Effector memory CD8-positive, alpha-beta T cell (primary cell): ENCODE measurements around the gene VPS51.

ENCODE experiments used
- ATAC-seq: fragments of 150-1000 bp; cut with Tn5 transposase; replicated peaks from 2 replicates; pipeline ENCODE4 v1.10.0; 2021; ENCODE audit warnings: mild to moderate bottlenecking, moderate library complexity
- DNase-seq, 3 experiments: peaks; one replicate each; pipeline ENCODE4 v3.0.0; 2021
- H3K27ac Mint-ChIP-seq, 2 donors: one replicate each; pipeline ENCODE4 v1.8.0; 2022; ENCODE audit warnings: mild to moderate bottlenecking in 2 of 2, mixed read lengths in 2 of 2, moderate library complexity in 2 of 2
- H3K27me3 Mint-ChIP-seq, 2 donors: one replicate each; pipeline ENCODE4 v1.8.0; 2022; ENCODE audit warnings: mixed read lengths in 2 of 2
- H3K36me3 Mint-ChIP-seq: one replicate; pipeline ENCODE4 v1.8.0; 2022; ENCODE audit warnings: mild to moderate bottlenecking, moderate library complexity, mixed read lengths; ENCODE audit not compliant: insufficient read depth
- H3K4me1 Mint-ChIP-seq, 2 donors: one replicate each; pipeline ENCODE4 v1.8.0; 2022; ENCODE audit warnings: low read depth in 2 of 2, mixed read lengths in 2 of 2
- H3K4me3 Mint-ChIP-seq, 2 donors: one replicate each; pipeline ENCODE4 v1.8.0; 2022; ENCODE audit warnings: mild to moderate bottlenecking in 2 of 2, mixed read lengths in 2 of 2, moderate library complexity in 2 of 2
- H3K9me3 Mint-ChIP-seq, 2 donors: one replicate each; pipeline ENCODE4 v1.8.0; 2022; ENCODE audit warnings: mixed read lengths in 2 of 2

VPS51 gene

GRCh38 chr11:65150509-65151299 lies 54.7 kb downstream of the VPS51 start:
- H3K27me3 Mint-ChIP-seq: no peaks in the 10 kb centered on the region
- DNase-seq (no peak), ATAC-seq (peak; percentile 35)
- H3K4me1 Mint-ChIP-seq: no peaks in the 10 kb centered on the region
- H3K4me3 Mint-ChIP-seq: no peak overlapping the region
- H3K9me3 Mint-ChIP-seq: no peaks in the 10 kb centered on the region
- H3K36me3 Mint-ChIP-seq: peaks cover 3% of the 10 kb centered on the region
- H3K27ac Mint-ChIP-seq: peak overlapping the region in 1 of 2 donors; percentile 22

GRCh38 chr11:65151331-65151899 lies 55.4 kb downstream of the VPS51 start:
- Mint-ChIP-seq H3K27ac (peak overlapping the region; percentile 22 to 57), H3K36me3 (peaks cover 3% of the 10 kb centered on the region), H3K9me3 (no peaks in the 10 kb centered on the region), H3K27me3 (no peaks in the 10 kb centered on the region), H3K4me1 (no peaks in the 10 kb centered on the region), H3K4me3 (no peak overlapping the region)
- no peak for ATAC-seq
- no peak for DNase-seq

- peaks cover 6% of the 10 kb centered on the region for H3K36me3 Mint-ChIP-seq
- DNase-seq (no peak), ATAC-seq (no peak)
- peak overlapping the region in 1 of 2 donors; percentile 57 for H3K27ac Mint-ChIP-seq
- no peaks in the 10 kb centered on the region for H3K4me1 Mint-ChIP-seq
- H3K27me3 Mint-ChIP-seq: no peaks in the 10 kb centered on the region
- no peaks in the 10 kb centered on the region for H3K9me3 Mint-ChIP-seq
- no peak overlapping the region for H3K4me3 Mint-ChIP-seq
These were observed 56.1 kb downstream of the VPS51 start for GRCh38 chr11:65152122-65152521.

GRCh38 chr11:65156256-65156655 lies 60.2 kb downstream of the VPS51 start:
- Mint-ChIP-seq H3K9me3 (no peaks in the 10 kb centered on the region), H3K36me3 (peaks cover 7% of the 10 kb centered on the region), H3K4me1 (no peaks in the 10 kb centered on the region), H3K4me3 (no peak overlapping the region), H3K27me3 (peaks cover 14% of the 10 kb centered on the region in 2 donors), H3K27ac (no peak overlapping the region)
- ATAC-seq (no peak), DNase-seq (no peak)

- Mint-ChIP-seq H3K4me1 (no peaks in the 10 kb centered on the region), H3K36me3 (peaks cover 7% of the 10 kb centered on the region), H3K4me3 (no peak overlapping the region), H3K27ac (no peak overlapping the region), H3K27me3 (peaks cover 14% of the 10 kb centered on the region in 2 donors), H3K9me3 (no peaks in the 10 kb centered on the region)
- ATAC-seq: no peak
- no peak for DNase-seq
These were observed 60.9 kb downstream of the VPS51 start for GRCh38 chr11:65156926-65157325.

- H3K27me3 Mint-ChIP-seq: peaks cover 14% of the 10 kb centered on the region in 2 donors
- no peak for DNase-seq
- peak overlapping the region in 1 of 2 donors; percentile 56 for H3K27ac Mint-ChIP-seq
- no peak for ATAC-seq
- no peaks in the 10 kb centered on the region for H3K9me3 Mint-ChIP-seq
- no peak overlapping the region for H3K4me3 Mint-ChIP-seq
- peaks cover 7% of the 10 kb centered on the region for H3K36me3 Mint-ChIP-seq
- H3K4me1 Mint-ChIP-seq: no peaks in the 10 kb centered on the region
These were observed 61.3 kb downstream of the VPS51 start for GRCh38 chr11:65157336-65157735.

GRCh38 chr11:65159012-65159411 lies 63.0 kb downstream of the VPS51 start:
- DNase-seq (no peak), ATAC-seq (no peak)
- no peak overlapping the region for H3K4me3 Mint-ChIP-seq
- no peaks in the 10 kb centered on the region for H3K9me3 Mint-ChIP-seq
- H3K36me3 Mint-ChIP-seq: peaks cover 7% of the 10 kb centered on the region
- H3K27ac Mint-ChIP-seq: no peak overlapping the region
- H3K27me3 Mint-ChIP-seq: peaks cover 14% of the 10 kb centered on the region in 2 donors
- no peaks in the 10 kb centered on the region for H3K4me1 Mint-ChIP-seq

- Mint-ChIP-seq H3K27me3 (peaks cover 14% of the 10 kb centered on the region in 2 donors), H3K36me3 (peaks cover 4% of the 10 kb centered on the region), H3K4me3 (no peak overlapping the region), H3K4me1 (no peaks in the 10 kb centered on the region), H3K9me3 (no peaks in the 10 kb centered on the region), H3K27ac (no peak overlapping the region)
- ATAC-seq: no peak
- no peak for DNase-seq
These were observed 64.6 kb downstream of the VPS51 start for GRCh38 chr11:65160643-65161042.
